PFSK-1 (cell line): ENCODE measurements around the gene LRRC4C.

Experiments
- POLR2AphosphoS5 ChIP-seq: IDR thresholded peaks from 2 replicates; pipeline ENCODE4 v1.6.1; 2012; ENCODE audit warnings: low read depth, mild to moderate bottlenecking, control low read depth, low read length, moderate library complexity
- TAF1 ChIP-seq: IDR thresholded peaks from 2 replicates; pipeline ENCODE4 v1.6.1; 2012; ENCODE audit warnings: low read length, control low read depth, borderline replicate concordance; ENCODE audit not compliant: insufficient read depth

DNA sequence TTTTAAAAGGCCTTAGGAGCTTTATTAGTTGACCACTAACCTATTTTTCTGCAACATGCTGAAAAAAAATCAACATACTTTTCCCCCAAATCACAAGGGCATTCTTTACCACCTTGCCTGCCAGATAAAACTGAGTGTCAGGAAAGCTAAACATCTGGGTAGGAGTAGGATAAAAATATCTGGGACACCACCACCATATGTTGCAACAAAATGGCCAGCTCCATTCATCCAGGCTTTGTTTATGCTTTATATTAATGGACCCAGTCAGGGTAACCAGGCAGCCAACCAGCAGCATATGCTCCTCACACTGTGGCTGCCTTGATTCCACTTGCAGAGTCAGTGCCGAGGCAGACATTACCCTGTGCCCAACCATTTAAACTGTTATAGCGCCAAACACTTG, 1024.5 kb downstream of the LRRC4C start:
- TF ChIP-seq POLR2AphosphoS5, result no peak
- no peak for TF ChIP-seq TAF1
